Glomerular visceral epithelial cell (primary cell): ENCODE results near the gene ACTG2.
"Not testable (repeated sequence)": the region's sequence is repeated elsewhere in the genome, so short reads cannot be mapped to it uniquely, and the experiment has no call there.

Source experiments
- DNase-seq: peaks from one replicate; pipeline ENCODE4 v3.0.0-alpha.2; 2016; ENCODE audit errors: extremely low spot score

Gene ACTG2

DNA sequence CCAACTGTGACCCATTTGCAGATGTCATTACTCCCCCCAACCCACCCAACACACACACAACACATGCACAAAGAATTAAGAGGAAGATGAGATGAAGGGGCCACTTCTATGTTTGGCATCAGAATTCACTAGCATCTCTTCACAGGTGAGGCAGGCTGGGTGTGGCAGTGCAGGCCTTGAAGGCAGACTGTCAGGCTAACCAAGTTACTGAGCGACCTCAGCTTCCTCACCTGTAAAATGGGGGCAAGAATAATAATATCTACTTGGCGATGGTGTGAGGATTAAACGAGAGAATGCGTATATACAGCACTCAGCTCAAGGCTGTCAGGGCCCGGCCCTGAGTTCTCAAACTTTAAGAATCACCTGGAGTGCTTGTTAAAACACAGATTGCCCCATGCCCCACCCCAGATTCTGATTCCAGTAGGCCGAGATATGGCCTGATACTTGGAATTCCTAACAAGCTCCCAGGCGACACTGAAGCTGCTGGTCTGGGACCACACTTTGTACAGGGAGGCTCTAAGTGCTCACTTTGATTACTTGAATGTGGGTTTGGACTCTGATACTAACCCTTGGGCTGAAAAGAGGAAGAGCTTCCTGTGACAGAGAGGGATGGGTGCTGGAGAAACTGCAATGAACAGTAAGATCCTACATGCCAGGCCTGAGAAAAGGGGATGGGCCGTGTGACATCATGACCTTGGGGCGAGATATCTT lies 1.1 kb downstream of the ACTG2 start:
- no peak for DNase-seq

- DNase-seq = no peak
Measured at GRCh38 chr2:73894475-73894850, 1.7 kb downstream of the ACTG2 start.

DNA sequence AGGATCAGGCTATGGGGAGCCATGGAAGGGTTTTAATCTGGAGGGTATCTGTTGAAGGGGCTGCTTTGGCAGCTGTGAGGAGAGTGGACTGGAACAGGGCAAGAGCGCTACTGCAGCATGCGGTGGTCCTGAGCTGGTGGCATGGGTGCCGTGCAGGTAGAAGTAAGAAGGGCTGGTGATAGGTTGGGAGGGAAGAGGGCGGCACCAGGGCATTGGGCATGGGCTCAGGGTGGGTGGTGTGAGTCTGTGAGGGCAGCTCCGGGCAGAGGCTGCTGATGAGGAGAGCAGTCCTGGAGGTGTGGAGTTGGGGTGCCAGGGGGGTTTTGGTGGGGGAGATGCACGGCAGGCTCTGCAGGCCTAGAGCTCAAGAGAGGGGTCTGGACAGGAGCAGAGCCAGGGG lies 2.1 kb downstream of the ACTG2 start:
- DNase-seq = no peak

GRCh38 chr2:73895473-73895872 lies 2.7 kb downstream of the ACTG2 start:
- DNase-seq = no peak

- peak; percentile 73 for DNase-seq
Measured at GRCh38 chr2:73896362-73897239, 3.8 kb downstream of the ACTG2 start.

DNA sequence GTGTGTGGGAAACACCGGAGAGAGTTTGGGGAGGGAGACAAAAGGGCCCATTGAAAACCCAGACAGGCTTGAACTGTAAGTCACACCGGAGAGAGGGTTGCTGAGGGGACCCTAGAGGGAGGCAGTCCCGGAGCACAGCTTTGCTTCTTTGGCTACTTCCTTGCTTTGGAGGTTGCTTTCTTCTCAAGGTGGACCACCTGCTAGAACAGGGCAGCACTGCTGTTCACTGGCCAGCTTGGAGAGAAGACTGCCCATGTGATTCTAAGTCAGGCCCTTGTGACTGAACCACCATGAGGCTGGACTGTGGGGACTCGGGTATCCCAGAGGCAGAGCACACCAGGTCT lies 4.4 kb downstream of the ACTG2 start:
- no peak for DNase-seq

DNA sequence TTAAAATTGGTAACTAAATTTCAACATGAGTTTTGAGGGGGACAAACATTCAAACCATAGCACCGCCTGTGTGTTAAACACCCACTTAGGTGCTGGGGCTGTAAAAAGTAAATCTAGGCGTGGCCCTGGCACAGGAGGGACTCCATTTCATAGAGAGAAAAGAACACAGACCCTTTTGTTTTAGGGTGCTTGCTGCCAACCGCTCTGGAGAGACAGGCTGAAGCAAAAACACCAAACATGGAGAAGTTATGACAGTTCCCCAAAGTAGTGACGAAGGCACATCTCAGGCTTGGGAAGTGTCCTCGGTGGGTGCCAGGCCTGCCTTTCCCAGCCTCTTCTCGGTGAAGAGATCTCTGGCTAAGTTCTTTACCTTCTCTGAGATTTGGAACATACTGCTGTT lies 5.1 kb downstream of the ACTG2 start:
- DNase-seq = no peak

- no peak for DNase-seq
Measured at GRCh38 chr2:73899801-73900336, 7.1 kb downstream of the ACTG2 start.

DNA sequence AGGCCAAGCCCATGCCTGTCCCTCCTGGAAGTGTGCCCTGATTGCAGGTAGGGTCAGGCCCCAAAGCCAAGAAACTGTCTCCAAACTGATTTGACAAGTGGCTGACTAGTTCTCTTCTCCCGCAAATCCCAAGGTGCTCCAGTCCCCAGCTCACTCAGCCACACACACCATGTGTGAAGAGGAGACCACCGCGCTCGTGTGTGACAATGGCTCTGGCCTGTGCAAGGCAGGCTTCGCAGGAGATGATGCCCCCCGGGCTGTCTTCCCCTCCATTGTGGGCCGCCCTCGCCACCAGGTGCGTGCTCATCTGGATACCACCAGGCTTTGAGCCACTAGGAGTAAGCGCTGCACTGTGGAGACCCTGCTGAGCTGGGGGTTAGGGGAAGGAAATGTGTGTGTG lies 8.3 kb downstream of the ACTG2 start:
- DNase-seq = no peak

- no peak for DNase-seq
Measured at GRCh38 chr2:73902284-73902683, 9.5 kb downstream of the ACTG2 start.

GRCh38 chr2:73903313-73903712 lies 10.5 kb downstream of the ACTG2 start:
- DNase-seq = no peak

GRCh38 chr2:73903949-73904613 lies 11.3 kb downstream of the ACTG2 start:
- not testable (repeated sequence) for DNase-seq

DNA sequence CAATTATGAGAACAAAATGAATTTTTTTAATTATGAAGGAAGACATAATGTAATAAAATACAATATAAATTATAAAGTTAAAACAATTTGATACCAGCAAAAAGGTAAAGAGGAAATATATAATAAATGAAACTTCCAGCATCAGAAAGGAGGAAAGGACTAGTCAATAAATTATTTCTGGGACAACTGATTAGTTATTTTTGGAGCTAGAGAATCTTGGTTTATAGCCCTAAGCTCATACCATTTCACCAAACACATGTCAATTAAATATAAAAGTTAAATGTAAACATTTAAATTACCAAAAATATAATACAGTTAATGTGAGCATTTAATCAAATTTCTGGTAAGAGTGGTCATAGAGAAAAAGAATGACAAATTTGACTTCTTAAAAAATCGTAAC lies 12.1 kb downstream of the ACTG2 start:
- no peak for DNase-seq

DNA sequence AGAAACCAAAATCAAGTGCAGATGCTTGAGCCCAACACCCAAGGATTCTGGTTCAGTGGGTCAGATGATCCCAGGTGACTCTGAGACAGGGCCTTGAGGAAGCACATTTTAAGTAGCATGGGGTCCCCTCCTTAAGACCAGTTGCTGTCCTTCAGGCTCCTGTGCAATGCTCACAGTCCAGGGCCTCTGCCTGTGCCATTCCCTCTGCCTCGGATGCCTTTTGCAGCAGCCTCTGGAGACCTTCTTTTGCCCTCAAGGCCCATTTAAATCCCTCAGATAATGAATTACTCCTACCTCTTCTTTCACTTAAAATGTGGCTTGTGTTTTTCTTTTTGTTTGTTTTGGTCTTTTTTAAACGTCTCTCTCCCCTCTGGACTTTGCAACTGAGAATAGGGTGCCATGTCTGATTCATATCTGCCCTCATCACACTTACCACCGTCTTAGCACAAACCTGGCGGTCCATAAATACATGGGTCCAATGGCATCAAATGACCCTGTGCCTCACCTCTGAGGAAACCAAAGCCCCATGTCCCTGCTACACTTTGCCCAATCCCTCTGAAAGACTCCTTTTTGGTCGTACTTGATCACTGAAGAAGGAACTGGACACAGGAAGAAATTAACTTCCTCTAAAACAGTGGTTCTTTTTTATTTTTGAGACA lies 14.2 kb downstream of the ACTG2 start:
- DNase-seq = no peak

DNA sequence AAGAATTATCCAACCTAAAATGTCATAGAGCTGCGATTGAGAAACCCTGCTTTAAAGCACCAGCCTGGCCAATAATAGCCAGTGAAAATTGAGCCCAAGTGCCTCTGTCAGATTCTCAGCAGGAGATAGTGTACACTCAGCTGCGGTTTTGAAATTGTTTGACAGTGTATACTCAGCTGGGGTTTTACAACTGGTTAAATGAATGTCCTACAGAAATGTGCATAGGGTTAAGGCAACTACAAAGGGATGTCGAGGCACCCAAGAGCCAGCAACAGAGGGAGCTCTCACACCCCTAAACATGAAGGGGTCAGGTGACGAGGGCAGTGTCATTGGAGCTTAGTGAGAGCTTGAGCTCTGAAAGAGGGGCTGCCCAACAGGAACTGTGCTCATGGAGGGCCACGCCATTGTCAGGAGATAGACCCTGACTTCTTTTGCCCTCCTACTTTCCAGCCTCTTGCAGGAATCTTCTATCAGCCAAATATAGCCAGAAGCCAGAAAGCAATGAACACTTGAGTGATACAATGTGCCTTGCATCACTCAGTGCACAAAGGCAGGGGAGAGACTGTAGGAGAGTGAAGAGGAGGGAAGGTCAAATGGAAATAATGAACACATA lies 15.1 kb downstream of the ACTG2 start:
- DNase-seq = no peak

GRCh38 chr2:73908689-73909652 lies 16.2 kb downstream of the ACTG2 start:
- DNase-seq = peak; percentile 81

- no peak for DNase-seq
Measured at GRCh38 chr2:73910873-73911547, 18.2 kb downstream of the ACTG2 start.

DNA sequence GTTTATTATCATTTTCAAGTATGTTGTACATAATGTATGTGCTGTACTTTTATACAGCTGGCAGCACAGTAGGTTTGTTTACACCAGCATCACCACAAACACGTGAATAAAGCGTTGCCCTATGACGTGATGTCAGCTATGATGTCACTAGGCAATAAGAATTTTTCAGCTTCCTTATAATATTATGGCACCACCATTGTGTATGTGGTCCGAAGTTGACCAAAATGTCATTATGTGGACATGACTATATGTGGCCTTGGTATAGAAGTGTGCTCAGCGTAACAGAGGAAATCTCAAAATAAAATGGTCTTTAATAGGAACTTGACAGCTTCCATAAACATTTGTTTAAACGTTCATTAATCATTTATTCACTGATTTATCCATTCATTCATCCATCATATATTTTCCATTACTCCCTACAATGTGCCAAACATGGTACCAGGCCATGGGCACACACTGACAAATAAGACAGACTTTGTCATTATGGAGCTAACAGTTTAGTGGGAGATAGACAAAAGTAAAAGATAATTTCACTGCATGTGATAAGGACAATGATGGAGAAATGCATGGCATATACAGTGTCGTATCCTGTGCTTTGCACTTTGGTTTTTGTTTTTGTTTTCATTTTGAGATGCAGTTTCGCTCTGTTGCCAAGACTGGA lies 18.9 kb downstream of the ACTG2 start:
- no peak for DNase-seq

- no peak for DNase-seq
Measured at GRCh38 chr2:73913414-73914054, 20.7 kb downstream of the ACTG2 start.
